H1 (cell line): ENCODE measurements around the gene ASCC1. TPM values are rescaled to one million over a fixed set of nuclear protein-coding genes. Genes with fewer than 3 reads are reported as not detected.

Source experiments
- CTCF ChIA-PET: fragments of 300-600 bp; sonication (Branson Sonifier 250); formaldehyde crosslinking; loops from one replicate; lab custom pipeline; 2021; ENCODE audit not compliant: partially characterized antibody; lab: Charles Lee
- POLR2A ChIA-PET: fragments of 300-600 bp; sonication (Branson Sonifier 250); formaldehyde crosslinking; loops from one replicate; lab custom pipeline; 2021; ENCODE audit warnings: inconsistent platforms; ENCODE audit not compliant: partially characterized antibody; lab: Charles Lee
- DNase-seq, 2 experiments: peaks; one replicate each; pipeline versions ENCODE4 v3.0.0 to v3.0.0-alpha.2; 2010 to 2022; ENCODE audit warnings: low spot score in 2 of 2, low read depth in 1 of 2, mixed read lengths in 1 of 2
- FAIRE-seq: peaks from 2 replicates; lab custom pipeline; 2011; peaks lifted over from hg19 to GRCh38; lab: Jason Lieb, UNC
- H2AFZ ChIP-seq: 2 replicates; pipeline ENCODE4 v1.8.1; 2012; ENCODE audit warnings: low read length, inconsistent platforms
- H2AK5ac ChIP-seq: 2 replicates; pipeline ENCODE4 v1.6.1; 2013; ENCODE audit warnings: low read depth, low read length
- H2BK120ac ChIP-seq: replicated peaks from 2 replicates; pipeline ENCODE3; 2013; ENCODE audit warnings: low read depth, low read length, inconsistent platforms
- H2BK12ac ChIP-seq: 2 replicates; pipeline ENCODE4 v1.6.1; 2013; ENCODE audit warnings: low read depth, low read length
- H2BK15ac ChIP-seq: 2 replicates; pipeline ENCODE4 v1.6.1; 2013; ENCODE audit warnings: low read length
- H2BK20ac ChIP-seq: 2 replicates; pipeline ENCODE4 v1.6.1; 2013; ENCODE audit warnings: low read length
- H2BK5ac ChIP-seq: 2 replicates; pipeline ENCODE4 v1.6.1; 2013; ENCODE audit warnings: low read depth, low read length
- H3K14ac ChIP-seq: 2 replicates; pipeline ENCODE4 v1.6.1; 2013; ENCODE audit warnings: inconsistent platforms; ENCODE audit not compliant: insufficient read length
- H3K18ac ChIP-seq: 2 replicates; pipeline ENCODE4 v1.6.1; 2013; ENCODE audit warnings: low read length; ENCODE audit errors: extremely low read depth
- H3K23ac ChIP-seq: 2 replicates; pipeline ENCODE4 v1.6.1; 2013; ENCODE audit warnings: inconsistent platforms; ENCODE audit not compliant: insufficient read length
- H3K23me2 ChIP-seq: 2 replicates; pipeline ENCODE4 v1.6.1; 2013; ENCODE audit warnings: low read depth, low read length
- H3K27ac ChIP-seq: 2 replicates; pipeline ENCODE4 v1.6.1; 2011; ENCODE audit warnings: low read depth, low read length, inconsistent platforms
- H3K27me3 ChIP-seq, 4 experiments: replicated peaks in 1 of 4; 1 replicate in 1 of 4; 2 replicates in 3 of 4; pipeline versions ENCODE4 v1.6.1 to v1.8.1; 2011 to 2013; ENCODE audit warnings: low read length in 3 of 4, mild to moderate bottlenecking in 3 of 4, inconsistent platforms in 2 of 4, mixed read lengths in 2 of 4, moderate library complexity in 1 of 4; ENCODE audit not compliant: control insufficient read depth in 3 of 4, insufficient read depth in 3 of 4; ENCODE audit errors: extremely low read depth in 1 of 4
- H3K36me3 ChIP-seq, 4 experiments: 2 replicates each; pipeline versions ENCODE4 v1.6.1 to v1.8.1; 2011 to 2013; ENCODE audit warnings: mild to moderate bottlenecking in 4 of 4, low read length in 3 of 4, moderate library complexity in 2 of 4, control low read depth in 1 of 4, inconsistent platforms in 1 of 4; ENCODE audit not compliant: insufficient read depth in 4 of 4, control insufficient read depth in 2 of 4
- H3K4ac ChIP-seq: replicated peaks from 2 replicates; pipeline ENCODE3; 2013; ENCODE audit warnings: low read length, low read depth, mixed read lengths, inconsistent platforms; ENCODE audit not compliant: insufficient read length
- H3K4me1 ChIP-seq, 4 experiments: replicated peaks in 1 of 4; 1 replicate in 1 of 4; 2 replicates in 3 of 4; pipeline versions ENCODE4 v1.6.1 to v1.8.1; 2011 to 2013; ENCODE audit warnings: low read length in 3 of 4, inconsistent platforms in 2 of 4, mixed read lengths in 1 of 4; ENCODE audit not compliant: insufficient read depth in 4 of 4, control insufficient read depth in 3 of 4
- H3K4me2 ChIP-seq, 2 experiments: 2 replicates each; pipeline versions ENCODE4 v1.6.1 to v1.8.1; 2011 to 2013; ENCODE audit warnings: low read depth in 2 of 2, low read length in 2 of 2, control low read depth in 1 of 2, inconsistent platforms in 1 of 2, mild to moderate bottlenecking in 1 of 2; ENCODE audit not compliant: insufficient read depth in 1 of 2
- H3K4me3 ChIP-seq, 4 experiments: fragments of 200-600, 300-600 bp in 1 of 4; sonication (generic), shearing (Covaris generic), sonication (Bioruptor Twin) in 1 of 4; 2 replicates each; pipeline versions ENCODE4 v1.5.1 to v1.8.1; 2011 to 2016; ENCODE audit warnings: low read length in 4 of 4, low read depth in 3 of 4, control low read depth in 2 of 4, inconsistent platforms in 2 of 4, mild to moderate bottlenecking in 2 of 4, mixed read lengths in 1 of 4, moderate library complexity in 1 of 4; ENCODE audit not compliant: insufficient read depth in 2 of 4; ENCODE audit errors: extremely low read depth in 1 of 4
- H3K56ac ChIP-seq: replicated peaks from 2 replicates; pipeline ENCODE3; 2013; ENCODE audit warnings: low read depth, mild to moderate bottlenecking, mixed read lengths, low read length, inconsistent platforms; ENCODE audit not compliant: insufficient read length
- H3K79me1 ChIP-seq: 2 replicates; pipeline ENCODE4 v1.6.1; 2013; ENCODE audit warnings: low read depth, low read length, control low read depth
- H3K79me2 ChIP-seq, 2 experiments: 2 replicates each; pipeline versions ENCODE4 v1.6.1 to v1.8.1; 2012 to 2013; ENCODE audit warnings: low read length in 2 of 2, mild to moderate bottlenecking in 2 of 2, inconsistent platforms in 1 of 2; ENCODE audit not compliant: insufficient read depth in 2 of 2, control insufficient read depth in 1 of 2
- H3K9ac ChIP-seq, 4 experiments: replicated peaks in 1 of 4; 1 replicate in 1 of 4; 2 replicates in 3 of 4; pipeline versions ENCODE4 v1.6.1 to v1.8.1; 2011 to 2013; ENCODE audit warnings: low read depth in 3 of 4, low read length in 3 of 4, control low read depth in 2 of 4, mild to moderate bottlenecking in 2 of 4, moderate library complexity in 2 of 4, inconsistent platforms in 1 of 4; ENCODE audit errors: extremely low read depth in 1 of 4
- H3K9me3 ChIP-seq, 2 experiments: 2 replicates each; pipeline versions ENCODE4 v1.6.1 to v1.8.1; 2012 to 2013; ENCODE audit warnings: mild to moderate bottlenecking in 2 of 2, moderate library complexity in 2 of 2, control low read depth in 1 of 2, inconsistent platforms in 1 of 2, low read depth in 1 of 2, low read length in 1 of 2, mixed read lengths in 1 of 2; ENCODE audit not compliant: insufficient read depth in 2 of 2
- H4K20me1 ChIP-seq, 2 experiments: replicated peaks in 1 of 2; 2 replicates each; pipeline versions ENCODE3 to v1.8.1; 2011 to 2013; ENCODE audit warnings: inconsistent platforms in 2 of 2, low read length in 2 of 2, mild to moderate bottlenecking in 1 of 2; ENCODE audit not compliant: insufficient read depth in 2 of 2, control insufficient read depth in 1 of 2
- H4K5ac ChIP-seq: 2 replicates; pipeline ENCODE4 v1.6.1; 2013; ENCODE audit warnings: low read length, low read depth, mixed read lengths, inconsistent platforms; ENCODE audit not compliant: insufficient read length
- H4K8ac ChIP-seq: 2 replicates; pipeline ENCODE4 v1.8.0; 2013; ENCODE audit warnings: mild to moderate bottlenecking, moderate library complexity, low read length, inconsistent platforms; ENCODE audit not compliant: insufficient read depth; ENCODE audit errors: extremely low read depth
- H4K91ac ChIP-seq: replicated peaks from 2 replicates; pipeline ENCODE3; 2013; ENCODE audit warnings: low read length, mixed read lengths, inconsistent platforms; ENCODE audit not compliant: insufficient read length
- ATF3 ChIP-seq: IDR thresholded peaks from 2 replicates; pipeline ENCODE4 v1.6.1; 2011; ENCODE audit warnings: low read depth, mild to moderate bottlenecking, low read length; ENCODE audit not compliant: insufficient read depth
- BACH1 ChIP-seq: IDR thresholded peaks from 2 replicates; pipeline ENCODE4 v1.6.1; 2012; ENCODE audit warnings: low read length, improper control_type of control experiment
- CBX5 ChIP-seq: fragments of 300-800, 300-1000 bp; sonication (generic); IDR thresholded peaks from 2 replicates; pipeline ENCODE4 v1.7.1; 2016; ENCODE audit warnings: antibody characterized with exemption, low read length, low read depth
- E2F6 ChIP-seq: IDR thresholded peaks from 2 replicates; pipeline ENCODE4 v1.6.1; 2012; ENCODE audit warnings: inconsistent platforms
- EZH2 ChIP-seq: fragments of 200-600 bp; sonication (generic); IDR thresholded peaks from 2 replicates; pipeline ENCODE4 v1.7.1; 2012; ENCODE audit warnings: low read depth, mild to moderate bottlenecking, moderate library complexity, low read length, inconsistent platforms; ENCODE audit not compliant: severe bottlenecking
- KDM4A ChIP-seq: IDR thresholded peaks from one replicate; pipeline ENCODE4 v1.7.1; 2012; ENCODE audit warnings: low read depth, mild to moderate bottlenecking, moderate library complexity, low read length, inconsistent platforms; ENCODE audit not compliant: severe bottlenecking
- MAX ChIP-seq: IDR thresholded peaks from 2 replicates; pipeline ENCODE4 v1.6.1; 2012; ENCODE audit warnings: inconsistent platforms
- NANOG ChIP-seq: IDR thresholded peaks from 2 replicates; pipeline ENCODE4 v1.6.1; 2011; ENCODE audit warnings: low read length, low read depth, mild to moderate bottlenecking, inconsistent platforms; ENCODE audit not compliant: insufficient read depth, poor library complexity, severe bottlenecking
- NRF1 ChIP-seq: IDR thresholded peaks from 2 replicates; pipeline ENCODE4 v1.6.1; 2011; ENCODE audit warnings: mild to moderate bottlenecking, low read depth, low read length, improper control_type of control experiment
- POLR2AphosphoS5 ChIP-seq: IDR thresholded peaks from 2 replicates; pipeline ENCODE4 v1.6.1; 2011; ENCODE audit warnings: low read depth, low read length
- SRF ChIP-seq: IDR thresholded peaks from 2 replicates; pipeline ENCODE4 v1.6.1; 2011; ENCODE audit warnings: mild to moderate bottlenecking, low read depth, low read length, moderate library complexity
- WGBS, 2 experiments: shearing (Covaris generic) in 1 of 2; methylation state at CpG; one replicate each; pipeline versions ENCODE4 v1.1.6 to v1.1.7; 2013 to 2015; ENCODE audit warnings: low lambda C conversion rate in 2 of 2, mixed read lengths in 2 of 2, inconsistent platforms in 1 of 2, low coverage in 1 of 2, missing lambda C conversion rate in 1 of 2; ENCODE audit not compliant: insufficient replicate concordance in 2 of 2, insufficient coverage in 1 of 2, insufficient read length in 1 of 2; ENCODE audit errors: extremely low coverage in 1 of 2, missing lambda C conversion rate in 1 of 2; 5-methylcytosine and 5-hydroxymethylcytosine counted together
- polyA plus RNA-seq, 7 experiments: library from polyadenylated mRNA; depleted of rRNA in 3 of 7; stranded (reverse) in 5 of 7; unstranded in 2 of 7; fragments of >200 nt in 5 of 7; fragments of 200-250 nt in 2 of 7; gene quantifications; 1 replicate in 5 of 7; 2 replicates in 1 of 7; 4 replicates in 1 of 7; pipeline versions ENCODE4 v1.2.1 to v1.2.3, GENCODE V29; 2011 to 2013; ENCODE audit warnings: missing spikeins in 2 of 7, mixed read lengths in 2 of 7
- total RNA-seq: library from RNA; stranded (reverse); fragmentation: NEBNext Ultra II Directional; extraction: Animal tissue kit (Norgen Biotek cat#: 25700); gene quantifications from 2 replicates; pipeline ENCODE4 v1.2.1, GENCODE V29; 2021

The ASCC1 gene
- total and polyA plus RNA-seq, 2 of the 8 experiments (the other 6 are each of a cell fraction or from before 2014, with no cell fraction given), result 25.6 to 35.8 TPM

- DNase-seq (no peak), FAIRE-seq (no peak)
- ChIA-PET CTCF (no interaction called here), POLR2A (interaction anchor here (1.1 kb wide), 1 partner anchor 32 kb away, joined by 4 read pairs; no protein-coding TSS in a partner anchor)
- H4K91ac ChIP-seq, result no peak overlapping the region
- no peak overlapping the region for H3K9ac ChIP-seq
- no peaks in the 10 kb centered on the region for H3K27me3 ChIP-seq
- H3K23me2 ChIP-seq, result no peaks in the 10 kb centered on the region
- no peak overlapping the region for H4K8ac ChIP-seq
- H3K79me1 ChIP-seq, result no peaks in the 10 kb centered on the region
- H2BK20ac ChIP-seq, result no peak overlapping the region
- H4K20me1 ChIP-seq, result no peaks in the 10 kb centered on the region
- H2BK5ac ChIP-seq, result no peak overlapping the region
- H3K27ac ChIP-seq, result no peak overlapping the region
- H3K79me2 ChIP-seq, result no peaks in the 10 kb centered on the region
- no peak overlapping the region for H3K56ac ChIP-seq
- no peak overlapping the region for H2BK12ac ChIP-seq
- no peak overlapping the region for H3K14ac ChIP-seq
- H4K5ac ChIP-seq, result no peak overlapping the region
- TF ChIP-seq KDM4A (no peak), EZH2 (no peak), POLR2AphosphoS5 (no peak), CBX5 (no peak), BACH1 (no peak), E2F6 (no peak), NANOG (no peak), SRF (no peak), MAX (no peak), ATF3 (no peak), NRF1 (no peak)
- no peak overlapping the region for H2AK5ac ChIP-seq
- H3K4me2 ChIP-seq, result no peak overlapping the region
- H3K23ac ChIP-seq, result no peak overlapping the region
- no peak overlapping the region for H3K18ac ChIP-seq
- no peak overlapping the region for H3K4ac ChIP-seq
- no peaks in the 10 kb centered on the region for H3K9me3 ChIP-seq
- 90% methylated on average over 2 of the region's 2 CpGs; no CpG with 5 or more reads in 1 of the 2 experiments for WGBS, 2 experiments
- H2AFZ ChIP-seq, result no peak overlapping the region
- H3K4me1 ChIP-seq, result no peaks in the 10 kb centered on the region
- no peak overlapping the region for H2BK120ac ChIP-seq
- H3K4me3 ChIP-seq, result no peak overlapping the region
- no peaks in the 10 kb centered on the region; a peak in 2 of 8 replicates for H3K36me3 ChIP-seq
- H2BK15ac ChIP-seq, result no peak overlapping the region
Measured at GRCh38 chr10:72106896-72107295, 109.2 kb downstream of the ASCC1 start.
